GM23338 (cell line): Measurements from ENCODE around the gene EXOC1L.

Experiments
- CREB1 ChIP-seq: fragments of 250-450 bp; sonication (Bioruptor Pico); IDR thresholded peaks from 2 replicates; pipeline ENCODE4 v1.5.0; 2020; ENCODE audit warnings: low read depth, mild to moderate bottlenecking, moderate library complexity
- EZH2phosphoT487 ChIP-seq: fragments of 200-600 bp; sonication (generic); IDR thresholded peaks from one replicate; pipeline ENCODE4 v1.8.1; 2018; ENCODE audit warnings: antibody characterized with exemption; ENCODE audit not compliant: unreplicated experiment
- REST ChIP-seq: IDR thresholded peaks from one replicate; pipeline ENCODE4 v1.6.1; 2018; ENCODE audit warnings: antibody characterized with exemption; ENCODE audit not compliant: unreplicated experiment
- TF ChIP-seq, protein P1 (sequence below), 2 experiments: fragments of 200-600 bp in 1 of 2; sonication (generic) in 1 of 2; conservative IDR thresholded peaks; 2 replicates each; pipeline versions ENCODE4 v1.5.1 to v1.6.1; 2016 to 2017; ENCODE audit warnings: antibody characterized with exemption in 2 of 2, low read depth in 2 of 2, mild to moderate bottlenecking in 2 of 2, moderate library complexity in 1 of 2

DNA sequence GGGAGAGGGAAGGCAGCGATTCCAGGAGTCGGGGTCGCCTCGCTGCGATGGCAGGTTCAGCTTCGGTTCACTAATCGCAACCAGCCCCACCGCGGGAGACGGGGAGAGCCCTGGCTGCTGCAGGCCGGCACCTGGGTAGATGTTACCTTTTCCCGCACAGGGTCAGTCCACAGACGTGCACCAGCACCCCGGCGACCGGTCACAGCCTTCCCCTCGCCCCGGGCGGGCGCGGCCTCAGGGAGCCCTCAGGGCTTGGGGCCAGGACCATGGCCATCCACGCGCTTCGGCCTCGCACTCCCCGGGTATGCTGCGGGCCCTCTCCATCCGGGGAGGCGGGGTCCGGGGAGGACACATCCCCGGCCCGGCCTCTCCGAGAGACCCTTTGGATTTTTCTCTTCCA, 26.1 kb upstream of the EXOC1L start:
- TF ChIP-seq, protein P1, sequence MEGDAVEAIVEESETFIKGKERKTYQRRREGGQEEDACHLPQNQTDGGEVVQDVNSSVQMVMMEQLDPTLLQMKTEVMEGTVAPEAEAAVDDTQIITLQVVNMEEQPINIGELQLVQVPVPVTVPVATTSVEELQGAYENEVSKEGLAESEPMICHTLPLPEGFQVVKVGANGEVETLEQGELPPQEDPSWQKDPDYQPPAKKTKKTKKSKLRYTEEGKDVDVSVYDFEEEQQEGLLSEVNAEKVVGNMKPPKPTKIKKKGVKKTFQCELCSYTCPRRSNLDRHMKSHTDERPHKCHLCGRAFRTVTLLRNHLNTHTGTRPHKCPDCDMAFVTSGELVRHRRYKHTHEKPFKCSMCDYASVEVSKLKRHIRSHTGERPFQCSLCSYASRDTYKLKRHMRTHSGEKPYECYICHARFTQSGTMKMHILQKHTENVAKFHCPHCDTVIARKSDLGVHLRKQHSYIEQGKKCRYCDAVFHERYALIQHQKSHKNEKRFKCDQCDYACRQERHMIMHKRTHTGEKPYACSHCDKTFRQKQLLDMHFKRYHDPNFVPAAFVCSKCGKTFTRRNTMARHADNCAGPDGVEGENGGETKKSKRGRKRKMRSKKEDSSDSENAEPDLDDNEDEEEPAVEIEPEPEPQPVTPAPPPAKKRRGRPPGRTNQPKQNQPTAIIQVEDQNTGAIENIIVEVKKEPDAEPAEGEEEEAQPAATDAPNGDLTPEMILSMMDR (conservative IDR thresholded peaks at IDR 0.05; ENCODE audit: low read depth in 2 of 2), result no peak
- TF ChIP-seq EZH2phosphoT487 (no peak), CREB1 (CRISPR knock-in tag) (no peak), REST (no peak)
